Astrocyte (in vitro differentiated cells and primary cell): Measurements from ENCODE around the gene THAP2.
"Not testable (repeated sequence)": the region's sequence is repeated elsewhere in the genome, so short reads cannot be mapped to it uniquely, and the experiment has no call there.

Source experiments
- EZH2 ChIP-seq: IDR thresholded peaks from 2 replicates; pipeline ENCODE4 v1.6.1; 2012; ENCODE audit warnings: mild to moderate bottlenecking, low read length, inconsistent platforms; ENCODE audit not compliant: insufficient read depth
- TF ChIP-seq, protein P1 (sequence below): IDR thresholded peaks from 2 replicates; pipeline ENCODE4 v1.5.1; 2011; ENCODE audit warnings: low read depth, mild to moderate bottlenecking, inconsistent platforms, low read length, moderate library complexity; ENCODE audit not compliant: insufficient read depth

DNA sequence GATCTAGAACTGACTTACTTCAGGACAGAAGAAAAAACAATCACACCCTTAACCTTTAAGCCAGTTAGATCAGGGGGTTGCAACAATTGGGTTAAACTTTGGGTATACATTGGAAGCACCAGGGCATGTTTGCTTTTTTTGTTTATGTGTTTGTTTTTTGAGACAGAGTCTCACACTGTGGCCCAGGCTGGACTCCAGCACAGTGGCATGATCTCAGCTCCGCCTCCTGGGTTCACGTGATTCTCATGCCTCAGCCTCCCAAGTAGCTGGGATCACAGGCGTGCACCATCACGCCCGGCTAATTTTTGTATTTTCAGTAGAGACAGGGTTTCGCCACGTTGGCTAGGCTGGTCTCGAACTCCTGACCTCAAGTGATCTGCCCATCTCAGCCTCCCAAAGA is 38.1 kb downstream of the THAP2 start:
- TF ChIP-seq, protein P1, sequence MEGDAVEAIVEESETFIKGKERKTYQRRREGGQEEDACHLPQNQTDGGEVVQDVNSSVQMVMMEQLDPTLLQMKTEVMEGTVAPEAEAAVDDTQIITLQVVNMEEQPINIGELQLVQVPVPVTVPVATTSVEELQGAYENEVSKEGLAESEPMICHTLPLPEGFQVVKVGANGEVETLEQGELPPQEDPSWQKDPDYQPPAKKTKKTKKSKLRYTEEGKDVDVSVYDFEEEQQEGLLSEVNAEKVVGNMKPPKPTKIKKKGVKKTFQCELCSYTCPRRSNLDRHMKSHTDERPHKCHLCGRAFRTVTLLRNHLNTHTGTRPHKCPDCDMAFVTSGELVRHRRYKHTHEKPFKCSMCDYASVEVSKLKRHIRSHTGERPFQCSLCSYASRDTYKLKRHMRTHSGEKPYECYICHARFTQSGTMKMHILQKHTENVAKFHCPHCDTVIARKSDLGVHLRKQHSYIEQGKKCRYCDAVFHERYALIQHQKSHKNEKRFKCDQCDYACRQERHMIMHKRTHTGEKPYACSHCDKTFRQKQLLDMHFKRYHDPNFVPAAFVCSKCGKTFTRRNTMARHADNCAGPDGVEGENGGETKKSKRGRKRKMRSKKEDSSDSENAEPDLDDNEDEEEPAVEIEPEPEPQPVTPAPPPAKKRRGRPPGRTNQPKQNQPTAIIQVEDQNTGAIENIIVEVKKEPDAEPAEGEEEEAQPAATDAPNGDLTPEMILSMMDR: not testable (repeated sequence)
- not testable (repeated sequence) for TF ChIP-seq EZH2
